CD4-positive, alpha-beta T cell treated with Interleukin-6 at 100 ng/mL for 8 hours (primary cell): Measurements from ENCODE around the gene HS3ST2.

Source experiments
- DNase-seq: peaks from one replicate; pipeline ENCODE4 v3.0.0-alpha.2; 2020; ENCODE audit warnings: mixed read lengths, low spot score

Gene HS3ST2

DNA sequence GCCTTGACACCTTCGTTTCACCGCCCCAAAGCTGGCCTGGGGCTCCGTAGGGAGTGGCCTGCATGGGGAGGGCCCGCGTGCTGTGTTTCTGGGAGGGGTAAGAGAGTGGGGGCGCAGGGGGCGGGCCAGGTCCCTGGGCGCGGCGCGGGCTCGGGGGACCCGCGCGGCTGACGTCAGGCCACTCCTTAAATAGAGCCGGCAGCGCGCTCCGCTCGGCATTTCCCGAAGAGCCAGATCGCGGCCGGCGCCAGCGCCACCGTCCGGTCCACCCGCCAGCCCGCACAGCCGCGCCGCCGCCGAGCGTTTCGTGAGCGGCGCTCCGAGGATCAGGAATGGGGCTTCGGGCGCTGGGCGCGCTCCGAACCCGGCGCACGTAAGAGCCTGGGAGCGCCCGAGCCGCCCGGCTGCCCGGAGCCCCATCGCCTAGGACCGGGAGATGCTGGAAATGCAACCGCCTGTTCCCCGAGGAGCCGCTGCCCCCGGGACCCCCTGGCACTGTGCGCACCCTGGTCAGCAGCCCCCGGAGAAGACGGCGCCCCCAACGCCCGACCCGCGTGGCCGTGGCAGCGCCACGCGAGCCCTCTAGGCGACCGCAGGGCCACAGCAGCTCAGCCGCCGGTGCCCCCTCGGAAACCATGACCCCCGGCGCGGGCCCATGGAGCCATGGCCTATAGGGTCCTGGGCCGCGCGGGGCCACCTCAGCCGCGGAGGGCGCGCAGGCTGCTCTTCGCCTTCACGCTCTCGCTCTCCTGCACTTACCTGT, at the start of gene HS3ST2:
Gene HS3ST2, plus strand, starts transcription at position 215 of the 763 bp plus-strand sequence. Its CDS starts 449 bp downstream, at position 664.
- no peak for DNase-seq

DNA sequence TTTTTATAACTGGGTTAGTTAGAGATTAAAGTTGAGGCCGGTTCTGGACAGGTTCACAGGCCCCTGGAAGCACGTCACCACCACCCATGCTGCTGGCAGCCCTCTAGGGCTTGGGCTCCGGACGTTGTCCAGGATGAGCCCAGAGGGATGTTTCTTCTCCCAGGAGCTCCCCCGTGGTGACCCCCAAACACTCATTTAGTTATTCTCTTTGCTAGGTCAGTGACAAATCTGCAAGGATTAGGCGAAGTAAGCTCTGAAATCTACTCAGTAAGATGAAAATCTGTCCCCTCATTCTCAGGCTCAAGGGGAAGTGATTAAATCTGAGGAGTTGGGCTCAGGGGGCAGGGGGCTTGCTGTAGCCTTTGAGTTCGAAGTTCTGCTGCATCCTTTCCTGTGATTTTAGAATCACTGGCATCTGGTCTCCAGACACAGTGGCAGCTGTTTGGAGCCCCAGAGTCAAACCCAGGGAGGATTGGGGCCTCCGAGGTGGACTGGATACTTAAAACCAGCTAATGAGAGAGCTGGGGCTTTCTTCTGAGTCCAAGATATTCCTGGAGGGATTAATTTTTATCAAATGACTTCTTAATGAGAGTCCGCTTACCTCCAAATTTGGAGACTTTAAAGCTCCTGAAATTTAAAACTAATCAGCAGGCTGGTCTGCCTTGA, 49.2 kb upstream of the HS3ST2 start:
- no peak for DNase-seq

DNA sequence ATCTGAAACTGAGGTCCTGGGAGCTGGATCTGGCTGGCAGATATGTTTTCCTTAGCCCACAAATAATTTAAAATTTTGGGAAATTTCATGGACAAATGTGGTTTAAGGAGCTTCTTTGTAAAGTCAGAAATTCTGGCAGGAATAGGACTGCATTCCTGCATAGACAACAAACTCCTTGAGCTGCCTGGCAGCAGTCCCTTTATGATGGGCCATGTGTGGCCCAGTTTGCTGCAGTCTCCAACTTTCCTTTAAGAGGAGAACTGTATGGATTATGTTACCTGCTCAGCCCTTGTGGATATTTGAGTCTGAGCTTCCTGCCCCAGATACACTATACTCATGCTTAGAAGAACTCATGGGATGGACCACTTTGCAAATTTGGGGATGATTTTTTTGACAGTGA, 48.5 kb upstream of the HS3ST2 start:
- DNase-seq, result no peak

DNA sequence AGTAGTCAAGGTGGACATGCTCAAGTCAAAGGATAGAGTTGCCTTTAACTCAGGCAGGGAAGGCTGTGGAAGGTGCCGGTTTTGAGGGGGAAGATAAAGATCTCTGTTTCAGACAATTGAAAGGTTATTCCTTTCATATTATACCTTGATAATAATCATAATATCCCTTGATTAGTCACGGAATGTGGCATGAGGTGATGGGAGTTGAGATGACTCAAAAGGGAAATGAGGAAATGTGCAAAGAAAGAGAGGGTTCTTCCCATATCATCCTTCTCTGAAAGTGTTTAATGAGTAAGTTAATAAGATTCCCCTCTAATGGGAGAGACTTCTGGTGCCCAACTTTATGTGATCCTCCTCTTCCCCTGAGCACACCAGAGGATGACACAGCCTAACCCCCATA, 43.1 kb upstream of the HS3ST2 start:
- no peak for DNase-seq

DNA sequence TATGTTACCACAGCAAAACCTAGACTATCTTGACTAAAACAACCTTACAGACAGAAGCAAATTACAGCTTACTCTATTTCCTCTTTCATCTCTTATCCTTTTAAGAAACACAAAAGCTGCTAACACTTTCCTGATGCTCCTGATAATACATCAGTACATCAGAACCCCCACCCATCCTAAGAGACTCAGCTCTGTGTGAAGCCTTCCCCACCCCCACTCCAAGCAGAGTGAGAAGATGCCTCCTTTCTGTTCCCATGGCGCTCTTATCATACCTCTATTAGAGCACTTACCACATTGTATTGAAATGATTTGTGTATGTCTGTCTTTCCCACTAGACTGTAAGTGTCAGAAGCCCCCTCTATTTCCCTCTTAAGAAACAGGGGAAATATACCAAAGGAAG, 42.4 kb upstream of the HS3ST2 start:
- DNase-seq, result no peak

DNA sequence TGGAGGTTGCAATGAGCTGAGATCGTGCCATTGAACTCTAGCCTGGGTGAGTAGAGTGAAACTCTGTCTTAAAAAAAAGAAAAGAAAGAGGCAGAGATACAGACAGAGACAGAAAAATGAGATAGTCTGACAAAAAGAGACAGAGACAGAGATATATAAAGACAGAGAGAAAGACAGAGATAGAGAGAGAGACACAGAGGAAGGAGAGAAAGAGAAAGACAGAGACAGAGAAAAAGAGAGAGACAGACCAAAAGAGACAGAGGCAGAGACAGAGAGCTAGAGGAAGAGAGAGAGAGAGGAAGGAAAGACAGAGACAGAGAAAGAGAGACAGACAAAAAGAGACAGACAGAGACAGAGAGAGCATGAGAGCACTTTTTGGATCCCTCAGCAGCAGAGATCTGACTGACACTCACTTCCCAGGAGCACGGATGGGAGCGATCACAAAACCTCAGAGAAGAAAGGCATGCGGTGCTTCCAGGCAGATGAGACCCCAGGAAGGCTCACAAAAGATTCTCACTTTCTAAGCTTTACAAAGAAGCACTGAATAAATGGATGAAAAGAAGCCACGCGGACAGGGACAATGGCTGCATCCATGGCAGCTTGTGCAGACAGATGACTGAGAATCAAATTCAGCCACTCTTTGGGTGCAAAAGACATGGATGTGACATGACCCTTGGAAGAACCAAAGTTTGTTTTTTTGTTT, 38.6 kb upstream of the HS3ST2 start:
- no peak for DNase-seq

DNA sequence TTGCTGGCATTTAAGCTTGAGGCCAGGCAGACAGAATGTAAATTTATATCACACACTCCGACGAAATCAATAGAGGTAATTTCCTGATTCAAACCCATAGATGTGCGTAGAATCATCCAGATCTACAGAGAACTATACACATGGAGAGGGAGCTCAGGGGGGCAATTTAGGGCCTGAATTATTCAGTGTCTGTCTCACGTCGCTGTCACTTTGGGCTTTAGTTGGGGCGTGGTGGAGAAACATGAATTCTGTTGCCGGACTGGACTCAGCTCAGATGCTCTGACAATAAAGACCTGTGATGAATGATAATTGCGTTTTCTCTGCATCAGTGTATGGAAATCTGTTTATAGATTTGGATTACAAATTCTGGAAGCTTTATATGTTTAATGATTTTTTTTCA, 32.5 kb upstream of the HS3ST2 start:
- DNase-seq, result no peak

DNA sequence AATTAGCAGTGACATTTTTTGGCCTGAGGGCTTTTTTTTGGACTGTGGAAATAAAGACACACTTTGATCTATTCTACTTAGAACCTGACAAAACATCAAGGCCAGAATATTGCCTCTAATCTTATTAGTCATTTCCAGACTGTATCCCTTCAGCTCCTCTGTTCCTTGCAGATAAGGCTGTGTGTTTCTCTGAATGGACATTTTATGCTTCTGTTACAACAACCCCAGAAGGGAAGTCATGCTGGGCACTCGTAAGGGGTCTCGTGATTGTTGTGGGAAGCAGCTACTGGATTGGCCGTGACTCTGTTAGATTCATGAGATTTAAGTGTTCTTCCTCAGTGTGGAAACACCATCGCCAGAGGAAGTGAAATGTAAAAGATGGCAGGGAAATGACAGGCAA, 31.6 kb upstream of the HS3ST2 start:
- no peak for DNase-seq

DNA sequence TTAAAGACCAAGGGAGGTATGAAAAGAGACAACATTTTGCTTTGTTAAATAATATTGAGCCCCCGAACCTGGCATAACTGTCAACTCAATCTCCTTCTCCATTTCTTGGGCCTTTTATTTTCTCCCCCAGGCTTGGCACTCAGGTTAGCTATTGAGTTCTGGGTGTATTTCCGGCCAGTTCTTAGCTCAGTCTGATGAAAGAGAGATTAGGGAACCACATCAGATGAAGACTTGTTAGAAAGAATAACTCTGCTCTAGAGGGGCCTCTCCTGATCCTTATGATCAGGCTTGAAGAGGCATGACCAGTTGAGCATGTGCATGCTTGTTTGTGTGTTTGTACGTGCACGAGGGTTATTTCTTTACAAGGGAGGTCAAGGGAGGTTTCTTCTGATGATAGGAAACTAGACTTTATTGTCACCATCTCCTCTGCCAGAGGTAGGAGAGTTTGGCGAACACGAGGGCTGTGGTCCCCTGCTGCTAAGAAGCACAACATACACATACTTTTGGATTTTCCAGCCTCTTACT, 29.2 kb upstream of the HS3ST2 start:
- DNase-seq, result no peak

DNA sequence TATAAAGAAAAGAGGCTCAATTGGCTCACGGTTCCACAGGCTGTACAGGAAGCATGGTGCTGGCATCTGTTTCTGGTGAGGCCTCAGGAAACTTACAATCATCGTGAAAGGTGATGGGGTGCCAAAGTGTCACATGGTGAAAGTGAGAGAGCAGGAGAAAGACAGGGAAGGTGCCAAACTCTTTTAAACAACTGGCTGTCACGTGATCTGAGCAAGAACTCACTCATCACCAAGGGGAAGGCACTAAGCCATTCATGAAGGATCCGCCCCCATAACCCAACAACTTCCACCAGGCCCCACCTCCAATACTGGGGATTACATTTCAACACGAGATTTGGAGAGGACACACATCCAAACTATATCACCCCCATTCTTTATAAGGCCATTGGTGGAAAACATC, 28.4 kb upstream of the HS3ST2 start:
- no peak for DNase-seq

DNA sequence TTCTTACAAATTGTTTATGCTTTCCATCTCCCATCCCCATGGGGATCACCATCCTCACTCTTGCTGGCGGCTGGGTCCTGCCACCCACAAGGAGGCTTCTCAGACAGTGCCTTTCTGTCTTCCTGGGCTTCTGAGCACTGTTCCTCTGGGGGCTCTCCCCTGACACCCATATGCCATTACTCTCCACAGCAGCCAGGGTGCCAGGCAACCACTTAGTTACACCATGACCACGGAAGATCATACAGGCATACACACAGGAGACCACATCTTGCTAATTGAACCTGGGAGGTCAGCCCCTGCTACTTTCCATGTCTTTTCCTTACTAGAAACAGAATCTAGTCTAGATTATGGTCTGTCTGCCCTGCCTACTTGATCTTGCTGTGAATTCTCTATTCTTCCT, 27.7 kb upstream of the HS3ST2 start:
- DNase-seq, result no peak

DNA sequence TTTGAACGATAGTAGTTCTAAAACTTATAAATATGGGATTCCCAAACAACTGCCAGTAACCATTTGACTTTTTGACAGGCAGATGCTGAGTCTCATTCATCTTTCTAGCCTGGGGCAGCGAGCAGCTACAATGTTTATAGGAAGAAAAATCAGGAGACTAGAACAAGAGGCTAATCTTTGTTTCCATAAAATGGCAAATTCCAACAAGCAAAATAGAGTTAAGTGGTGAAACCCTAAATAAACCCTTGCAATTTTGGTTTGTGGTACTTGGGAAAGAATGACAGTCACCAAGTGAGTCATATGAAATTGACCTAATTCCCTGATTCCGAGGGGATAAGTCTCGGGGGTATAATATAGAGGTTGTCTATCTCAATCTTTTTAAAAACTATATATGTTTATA, 27.3 kb upstream of the HS3ST2 start:
- no peak for DNase-seq

DNA sequence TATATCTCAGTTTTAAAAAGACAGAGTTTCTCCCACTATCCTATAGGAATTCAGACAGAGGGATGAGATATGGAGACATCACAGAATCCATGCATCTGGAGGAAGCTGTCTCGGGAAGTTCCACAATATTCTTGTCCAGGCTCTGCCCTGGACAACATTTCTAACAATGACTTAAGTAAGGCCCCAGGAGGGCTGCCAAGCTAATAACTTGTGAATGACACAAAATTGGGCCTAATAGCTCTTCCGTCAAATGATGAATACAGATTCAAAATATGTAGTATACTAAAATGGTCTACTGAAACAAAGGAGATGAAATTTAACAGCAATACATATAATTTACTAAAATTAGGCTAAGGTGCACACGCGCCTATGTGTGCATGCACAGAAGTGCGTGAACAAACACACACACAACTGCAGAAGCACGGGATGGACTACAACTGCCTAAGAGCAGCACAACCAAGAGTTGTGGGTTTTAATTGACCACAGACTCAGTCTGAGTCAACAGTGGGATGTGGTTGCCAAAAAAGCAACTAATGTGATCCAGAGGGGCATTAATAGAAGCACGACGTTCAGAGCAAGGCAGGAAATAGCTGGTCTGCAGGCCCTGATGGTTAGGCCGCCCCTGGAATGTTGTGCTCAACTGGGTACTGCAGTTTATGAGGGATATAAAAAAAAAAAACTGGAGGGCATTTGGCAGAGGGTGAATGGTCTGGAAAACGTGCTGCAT, 26.3 kb upstream of the HS3ST2 start:
- DNase-seq, result no peak

DNA sequence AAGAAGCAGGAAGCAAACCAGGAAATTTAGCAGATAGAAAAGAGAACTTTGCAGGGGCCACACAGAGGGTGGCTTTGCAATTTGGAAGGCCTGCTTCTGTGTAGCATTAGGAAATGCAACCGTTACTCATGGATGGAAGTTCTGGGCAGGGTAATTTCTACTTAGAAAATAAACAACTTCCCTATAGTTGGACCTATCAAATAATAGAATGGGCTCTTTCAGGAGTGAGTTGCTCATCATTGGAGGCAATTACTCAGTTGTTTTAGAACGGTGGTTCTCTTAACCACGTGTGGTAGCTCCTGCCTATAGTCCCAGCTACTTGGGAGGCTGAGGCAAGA, 25.8 kb upstream of the HS3ST2 start:
- no peak for DNase-seq

DNA sequence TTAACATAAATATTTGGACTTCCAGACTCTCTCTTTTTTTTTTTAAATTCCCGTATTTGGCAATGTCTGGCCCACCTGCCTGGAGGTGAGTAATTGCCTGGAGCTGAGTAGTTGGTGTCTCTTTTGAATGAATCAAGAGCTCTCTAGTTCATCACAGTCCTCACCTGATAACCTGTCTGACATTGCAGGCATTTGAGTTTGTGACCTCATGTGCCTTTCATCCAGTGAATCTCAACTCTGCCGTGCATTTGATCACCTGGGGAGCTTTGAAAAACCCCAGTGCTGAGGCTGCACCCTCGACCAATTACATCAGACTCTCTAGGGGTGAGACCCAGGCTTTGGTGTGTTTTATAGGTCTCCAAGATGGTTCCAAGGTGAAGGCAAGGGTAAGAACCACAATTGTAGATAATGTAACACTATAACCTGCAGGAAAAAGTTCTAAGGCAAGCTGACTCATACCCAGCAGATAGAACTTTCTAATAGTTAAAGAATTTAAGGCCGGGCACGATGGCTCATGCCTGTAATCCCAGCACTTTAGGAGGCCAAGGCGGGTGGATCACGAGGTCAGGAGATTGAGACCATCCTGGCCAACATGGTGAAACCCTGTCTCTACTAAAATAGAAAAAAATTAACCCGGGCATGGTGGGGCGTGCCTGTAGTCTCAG, 24.5 kb upstream of the HS3ST2 start:
- DNase-seq, result no peak

DNA sequence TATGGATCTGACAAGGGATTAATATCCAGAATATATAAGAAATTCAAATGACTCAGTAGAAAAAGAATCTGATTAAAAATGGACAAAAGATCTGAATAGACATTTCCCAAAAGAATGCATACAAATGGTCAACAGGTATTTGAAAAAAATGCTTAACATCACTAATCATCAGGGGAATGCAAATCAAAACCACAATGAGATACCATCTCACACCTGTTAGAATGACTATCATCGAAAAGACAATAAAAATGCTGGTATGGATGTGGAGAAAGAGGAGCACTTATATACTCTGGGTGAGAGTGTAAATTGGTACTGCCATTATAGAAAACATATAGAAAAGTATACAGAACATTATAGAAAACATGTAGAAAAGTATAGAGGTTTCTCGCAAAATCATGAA, 16.4 kb upstream of the HS3ST2 start:
- DNase-seq, result no peak

DNA sequence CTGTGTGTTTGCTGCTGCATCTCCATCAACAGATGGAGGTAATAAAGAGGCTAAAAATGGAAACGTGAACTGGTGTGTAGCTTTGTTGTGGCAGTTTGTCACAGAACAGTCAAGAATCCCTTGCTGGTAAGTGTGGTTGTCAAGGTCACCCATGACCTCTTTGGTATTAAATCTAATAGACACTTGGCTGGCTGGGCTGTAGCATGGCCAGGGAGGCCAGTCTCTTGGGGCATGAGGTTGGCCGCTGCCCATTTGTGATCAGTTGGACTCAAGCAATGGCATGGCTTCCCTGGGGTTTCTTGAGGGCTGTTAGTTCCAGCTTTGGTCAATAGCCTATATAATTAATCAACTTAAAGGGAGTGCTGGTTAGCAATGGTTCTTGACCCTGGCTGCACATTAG, 14.8 kb upstream of the HS3ST2 start:
- DNase-seq, result no peak

DNA sequence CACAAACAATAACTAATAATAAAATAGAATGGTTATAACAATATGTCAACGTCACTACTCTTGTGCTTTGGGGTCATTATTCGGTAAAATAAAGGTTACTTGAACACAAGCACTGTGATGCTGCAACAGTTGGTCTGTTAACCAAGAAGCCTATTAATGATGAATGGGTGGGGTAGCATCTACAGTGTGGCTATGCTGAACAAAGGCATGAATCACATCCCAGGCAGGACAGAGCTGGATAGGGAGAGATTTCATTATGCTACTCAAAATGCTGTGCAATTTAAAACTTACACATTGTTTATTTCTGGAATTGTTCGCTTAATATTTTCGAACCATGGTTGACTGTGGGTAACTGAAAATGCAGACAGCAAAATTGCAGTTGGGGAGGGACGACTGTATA, 9.1 kb upstream of the HS3ST2 start:
- no peak for DNase-seq

DNA sequence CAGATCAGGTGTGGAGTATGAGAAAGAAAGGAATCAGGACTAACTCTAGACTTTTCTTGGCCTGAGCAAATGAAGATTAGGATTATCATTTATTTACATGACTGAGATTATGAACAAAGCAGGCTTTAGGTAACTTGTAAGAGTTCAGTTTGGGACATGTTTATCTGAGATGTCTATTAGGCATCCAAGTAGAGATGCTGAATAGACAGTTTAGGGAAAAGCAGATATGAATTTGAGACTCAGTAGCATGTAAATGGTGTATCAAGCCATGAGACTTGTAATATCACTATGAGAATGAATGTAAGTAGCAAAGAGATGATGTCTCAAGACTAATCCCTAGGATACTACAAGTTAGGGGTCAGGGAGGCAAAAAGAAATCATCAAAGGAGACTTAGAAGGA, 8.6 kb upstream of the HS3ST2 start:
- DNase-seq, result no peak

DNA sequence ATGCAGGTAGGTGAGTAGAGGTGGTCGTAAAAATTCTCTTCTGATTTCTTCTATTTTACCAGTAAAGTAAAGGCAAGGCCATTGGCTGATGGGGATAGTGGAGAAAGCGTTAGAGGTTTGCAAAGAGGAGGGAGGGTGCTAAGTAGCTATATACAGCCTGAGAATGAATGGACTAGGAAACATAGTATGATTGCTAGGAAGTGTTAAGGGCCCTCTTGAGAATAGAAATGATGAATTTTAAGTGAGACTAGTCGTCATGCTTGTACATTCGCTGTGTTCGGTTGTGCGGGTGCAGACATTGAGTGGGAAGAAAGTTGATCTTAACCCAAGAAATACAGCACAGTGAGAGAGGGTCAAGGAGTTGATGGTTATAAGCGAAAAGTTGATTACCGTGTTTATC, 7.2 kb upstream of the HS3ST2 start:
- DNase-seq, result no peak

DNA sequence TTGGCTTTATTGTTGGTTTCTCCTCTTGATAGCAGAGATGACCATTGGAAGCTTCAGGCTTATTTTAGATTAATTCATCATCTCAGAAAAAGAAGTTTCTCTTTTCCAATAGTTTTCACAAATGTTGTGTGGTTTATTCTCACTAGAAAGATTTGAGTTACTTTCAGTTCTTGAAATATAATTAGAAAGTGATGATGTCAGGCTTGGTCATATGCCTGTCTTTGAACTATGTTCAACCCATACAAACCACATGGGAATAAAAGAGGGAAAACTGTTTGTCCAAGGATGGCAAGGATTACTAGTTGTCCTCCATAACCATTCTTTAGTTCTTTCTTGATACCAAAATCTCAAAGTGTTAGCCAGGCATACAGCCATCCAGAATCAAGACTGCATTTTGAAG, 3.7 kb upstream of the HS3ST2 start:
- no peak for DNase-seq
